ENCODE results near the gene COA1. TPM values are rescaled to one million over a fixed set of nuclear protein-coding genes. Genes with fewer than 3 reads are reported as not detected.

Gene COA1
- total RNA-seq, 6 donors from 2014 or later: 37.5 to 65.9 (median 44.9) TPM

DNA sequence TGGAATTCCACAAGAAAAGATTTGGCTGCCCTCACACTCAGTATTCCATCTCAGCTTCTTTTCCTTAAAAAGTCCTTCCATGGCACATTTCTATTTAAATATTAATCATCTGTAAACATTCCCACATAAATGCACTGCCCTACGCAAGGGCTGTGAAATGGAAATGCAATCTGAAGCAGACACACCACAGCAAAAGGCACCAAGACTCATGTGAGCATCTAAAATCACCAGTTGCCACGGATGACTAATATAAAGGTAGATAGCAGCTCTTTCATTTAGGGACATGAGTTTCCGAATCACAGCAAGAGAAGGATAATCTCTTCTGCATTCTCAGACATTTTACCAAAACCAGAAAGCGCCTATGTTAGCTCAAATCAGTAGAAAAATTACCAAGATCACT is 31.6 kb downstream of the COA1 start:
- Histone ChIP-seq H3K36me3 (no peaks in the 10 kb centered on the region), H3K9me3 (no peaks in the 10 kb centered on the region), H3K4me3 (no peak overlapping the region), H3K27me3 (no peaks in the 10 kb centered on the region), H3K4me1 (no peaks in the 10 kb centered on the region), H3K27ac (no peak overlapping the region)
- WGBS, 2 donors: 92 to 96% methylated on average over 4 of the region's 4 CpGs
- ATAC-seq (ENCODE audit: low FRiP score in 2 of 2) (no peak), DNase-seq (no peak)
- TF ChIP-seq EP300 (IDR thresholded peaks at IDR 0.05): no peak
- TF ChIP-seq, protein P1, sequence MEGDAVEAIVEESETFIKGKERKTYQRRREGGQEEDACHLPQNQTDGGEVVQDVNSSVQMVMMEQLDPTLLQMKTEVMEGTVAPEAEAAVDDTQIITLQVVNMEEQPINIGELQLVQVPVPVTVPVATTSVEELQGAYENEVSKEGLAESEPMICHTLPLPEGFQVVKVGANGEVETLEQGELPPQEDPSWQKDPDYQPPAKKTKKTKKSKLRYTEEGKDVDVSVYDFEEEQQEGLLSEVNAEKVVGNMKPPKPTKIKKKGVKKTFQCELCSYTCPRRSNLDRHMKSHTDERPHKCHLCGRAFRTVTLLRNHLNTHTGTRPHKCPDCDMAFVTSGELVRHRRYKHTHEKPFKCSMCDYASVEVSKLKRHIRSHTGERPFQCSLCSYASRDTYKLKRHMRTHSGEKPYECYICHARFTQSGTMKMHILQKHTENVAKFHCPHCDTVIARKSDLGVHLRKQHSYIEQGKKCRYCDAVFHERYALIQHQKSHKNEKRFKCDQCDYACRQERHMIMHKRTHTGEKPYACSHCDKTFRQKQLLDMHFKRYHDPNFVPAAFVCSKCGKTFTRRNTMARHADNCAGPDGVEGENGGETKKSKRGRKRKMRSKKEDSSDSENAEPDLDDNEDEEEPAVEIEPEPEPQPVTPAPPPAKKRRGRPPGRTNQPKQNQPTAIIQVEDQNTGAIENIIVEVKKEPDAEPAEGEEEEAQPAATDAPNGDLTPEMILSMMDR (IDR thresholded peaks at IDR 0.05): no peak
- TF ChIP-seq POLR2AphosphoS5 (IDR thresholded peaks at IDR 0.05): no peak
- no peak for TF ChIP-seq POLR2A (IDR thresholded peaks at IDR 0.05)

DNA sequence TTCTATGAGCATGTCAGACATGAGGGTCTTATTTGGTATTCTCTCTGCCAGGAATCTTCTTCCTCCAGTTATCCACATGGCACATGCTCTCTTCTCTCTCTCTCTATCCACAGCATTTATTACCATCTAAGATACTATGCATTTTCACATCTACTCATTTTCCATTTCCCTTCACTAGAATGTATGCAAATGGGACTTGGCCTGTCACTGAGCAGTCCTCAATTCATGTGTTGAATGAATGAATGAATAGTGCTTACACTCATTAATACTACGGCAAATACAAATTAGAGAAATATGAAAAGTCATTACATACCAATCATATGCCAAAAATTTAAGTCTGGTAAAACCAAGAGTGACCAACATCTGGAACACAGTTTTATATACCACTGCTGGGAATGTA is 34.0 kb downstream of the COA1 start:
- ATAC-seq (ENCODE audit: low FRiP score in 2 of 2) (no peak), DNase-seq (no peak)
- TF ChIP-seq EP300 (IDR thresholded peaks at IDR 0.05) (no peak), POLR2A (IDR thresholded peaks at IDR 0.05) (no peak), POLR2AphosphoS5 (IDR thresholded peaks at IDR 0.05) (no peak)
- TF ChIP-seq, protein P1 (IDR thresholded peaks at IDR 0.05): no peak
- no peak overlapping the region for H3K27ac ChIP-seq
- no peak overlapping the region for H3K4me3 ChIP-seq
- H3K27me3 ChIP-seq: no peaks in the 10 kb centered on the region
- WGBS, 2 donors: 100% methylated on average over 1 of the region's 1 CpG
- H3K4me1 ChIP-seq: no peaks in the 10 kb centered on the region
- no peaks in the 10 kb centered on the region for H3K9me3 ChIP-seq
- H3K36me3 ChIP-seq: no peaks in the 10 kb centered on the region

DNA sequence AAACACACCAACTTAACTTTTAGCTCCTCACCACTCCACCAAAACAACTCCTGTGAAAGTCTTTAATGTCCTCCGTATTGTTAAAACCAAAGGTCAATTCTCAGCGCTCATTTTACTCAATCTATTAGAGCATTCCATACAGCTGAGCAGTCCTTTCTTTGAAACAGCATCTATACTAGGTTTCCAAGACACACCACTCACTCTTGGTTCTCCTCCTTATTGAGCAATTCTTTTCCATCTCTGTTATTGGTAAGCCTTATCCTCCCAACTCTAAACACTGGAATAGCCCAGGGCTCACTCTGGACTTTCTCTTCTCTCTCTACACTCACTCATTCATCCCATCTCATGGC is 34.9 kb downstream of the COA1 start:
- H3K36me3 ChIP-seq: no peaks in the 10 kb centered on the region
- no peaks in the 10 kb centered on the region for H3K9me3 ChIP-seq
- H3K27ac ChIP-seq: no peak overlapping the region
- DNase-seq (no peak), ATAC-seq (ENCODE audit: low FRiP score in 2 of 2) (peak in 1 of 2 donors; percentile 68)
- H3K27me3 ChIP-seq: no peaks in the 10 kb centered on the region
- TF ChIP-seq POLR2A (IDR thresholded peaks at IDR 0.05) (no peak), POLR2AphosphoS5 (IDR thresholded peaks at IDR 0.05) (no peak), EP300 (IDR thresholded peaks at IDR 0.05) (no peak)
- TF ChIP-seq, protein P1 (IDR thresholded peaks at IDR 0.05): no peak
- 97 to 98% methylated on average over 2 of the region's 2 CpGs for WGBS, 2 donors
- H3K4me3 ChIP-seq: no peak overlapping the region
- peaks cover 0 to 1% (median 0%) of the 10 kb centered on the region in 4 donors for H3K4me1 ChIP-seq

GRCh38 chr7:43693687-43694398 is 35.5 kb downstream of the COA1 start:
- ATAC-seq (ENCODE audit: low FRiP score in 2 of 2) (no peak), DNase-seq (no peak)
- Histone ChIP-seq H3K4me1 (peaks cover 0 to 4% (median 0%) of the 10 kb centered on the region in 4 donors), H3K36me3 (no peaks in the 10 kb centered on the region), H3K27ac (no peak overlapping the region), H3K27me3 (no peaks in the 10 kb centered on the region), H3K9me3 (no peaks in the 10 kb centered on the region), H3K4me3 (no peak overlapping the region)
- TF ChIP-seq POLR2A (IDR thresholded peaks at IDR 0.05): no peak
- no peak for TF ChIP-seq POLR2AphosphoS5 (IDR thresholded peaks at IDR 0.05)
- TF ChIP-seq, protein P1 (IDR thresholded peaks at IDR 0.05): no peak
- no peak for TF ChIP-seq EP300 (IDR thresholded peaks at IDR 0.05)
- WGBS, 2 donors: 96 to 98% methylated on average over 4 of the region's 4 CpGs

All from upper lobe of left lung (tissue), 6 donors.